Loucy (cell line): Measurements from ENCODE around the gene SLC18A3.

Experiments used
- H2AFZ ChIP-seq: fragments of 200-600 bp; sonication (generic); 2 replicates; pipeline ENCODE4 v1.6.0; 2016; ENCODE audit warnings: antibody characterized with exemption, mild to moderate bottlenecking, low read length, moderate library complexity
- H3F3A ChIP-seq: fragments of 200-600 bp; 2 replicates; pipeline ENCODE4 v1.6.0; 2016; ENCODE audit warnings: antibody characterized with exemption, low read depth, mild to moderate bottlenecking
- H3K27me3 ChIP-seq: fragments of 200-600 bp; sonication (generic); 2 replicates; pipeline ENCODE4 v1.6.1; 2014; ENCODE audit warnings: low read length, mild to moderate bottlenecking; ENCODE audit not compliant: insufficient read depth, poor library complexity, severe bottlenecking
- H3K36me3 ChIP-seq: fragments of 200-600 bp; sonication (generic); 2 replicates; pipeline ENCODE4 v1.6.1; 2016; ENCODE audit warnings: low read length; ENCODE audit not compliant: insufficient read depth
- H3K4me1 ChIP-seq: fragments of 200-600 bp; sonication (generic); 2 replicates; pipeline ENCODE4 v1.5.1; 2014; ENCODE audit warnings: low read length, mild to moderate bottlenecking; ENCODE audit not compliant: insufficient read depth, poor library complexity, severe bottlenecking
- H3K4me2 ChIP-seq: fragments of 200-600 bp; sonication (generic); 2 replicates; pipeline ENCODE4 v1.6.0; 2014; ENCODE audit warnings: antibody characterized with exemption, low read length, low read depth, mild to moderate bottlenecking; ENCODE audit not compliant: poor library complexity, severe bottlenecking
- H3K4me3 ChIP-seq: fragments of 200-600 bp; sonication (generic); 2 replicates; pipeline ENCODE4 v1.5.1; 2014; ENCODE audit warnings: low read length, mild to moderate bottlenecking, mixed read lengths; ENCODE audit not compliant: poor library complexity, severe bottlenecking
- H3K79me2 ChIP-seq: fragments of 200-600 bp; sonication (generic); 2 replicates; pipeline ENCODE4 v1.6.1; 2014; ENCODE audit warnings: low read length; ENCODE audit not compliant: insufficient read depth
- H3K9ac ChIP-seq: fragments of 200-600 bp; sonication (generic); 2 replicates; pipeline ENCODE4 v1.6.0; 2014; ENCODE audit warnings: mild to moderate bottlenecking, low read depth, low read length, moderate library complexity; ENCODE audit not compliant: poor library complexity, severe bottlenecking
- H3K9me2 ChIP-seq: fragments of 200-600 bp; sonication (generic); replicated peaks from 2 replicates; pipeline ENCODE4 v1.6.1; 2016; ENCODE audit warnings: low read depth, low read length, mixed read lengths
- H3K9me3 ChIP-seq: fragments of 200-600 bp; sonication (generic); 2 replicates; pipeline ENCODE4 v1.6.1; 2014; ENCODE audit warnings: mild to moderate bottlenecking, antibody characterized with exemption, low read length, low read depth; ENCODE audit not compliant: insufficient read depth
- H4K20me1 ChIP-seq: fragments of 200-600 bp; sonication (generic); 2 replicates; pipeline ENCODE4 v1.6.0; 2014; ENCODE audit warnings: antibody characterized with exemption, low read length, mild to moderate bottlenecking; ENCODE audit not compliant: insufficient read depth, poor library complexity, severe bottlenecking
- CTCF ChIP-seq: fragments of 200-600 bp; sonication (generic); conservative IDR thresholded peaks from 2 replicates; pipeline ENCODE4 v1.5.1; 2014; ENCODE audit warnings: mild to moderate bottlenecking, antibody characterized with exemption, low read length
- EZH2phosphoT487 ChIP-seq: fragments of 200-600 bp; IDR thresholded peaks from 2 replicates; pipeline ENCODE4 v1.6.1; 2018; ENCODE audit warnings: antibody characterized with exemption, mild to moderate bottlenecking, moderate library complexity, borderline replicate concordance

Gene SLC18A3

GRCh38 chr10:49649936-49650723 is 40.0 kb downstream of the SLC18A3 start:
- no peak overlapping the region for H3K9ac ChIP-seq
- no peaks in the 10 kb centered on the region for H3K9me3 ChIP-seq
- no peaks in the 10 kb centered on the region for H3K4me1 ChIP-seq
- no peaks in the 10 kb centered on the region for H3K36me3 ChIP-seq
- TF ChIP-seq EZH2phosphoT487 (no peak), CTCF (no peak)
- H3K79me2 ChIP-seq: no peaks in the 10 kb centered on the region
- no peaks in the 10 kb centered on the region for H3K9me2 ChIP-seq
- H3K4me3 ChIP-seq: no peak overlapping the region
- H3K4me2 ChIP-seq: no peak overlapping the region
- no peak overlapping the region for H2AFZ ChIP-seq
- no peaks in the 10 kb centered on the region for H3K27me3 ChIP-seq
- H3F3A ChIP-seq: no peaks in the 10 kb centered on the region
- H4K20me1 ChIP-seq: no peaks in the 10 kb centered on the region

- no peaks in the 10 kb centered on the region for H3K9me3 ChIP-seq
- no peaks in the 10 kb centered on the region for H3K9me2 ChIP-seq
- no peaks in the 10 kb centered on the region for H3K4me1 ChIP-seq
- no peak overlapping the region for H3K4me3 ChIP-seq
- H2AFZ ChIP-seq: no peak overlapping the region
- no peak overlapping the region for H3K4me2 ChIP-seq
- no peaks in the 10 kb centered on the region for H3K27me3 ChIP-seq
- H3K79me2 ChIP-seq: no peaks in the 10 kb centered on the region
- no peaks in the 10 kb centered on the region for H3F3A ChIP-seq
- H3K9ac ChIP-seq: no peak overlapping the region
- no peaks in the 10 kb centered on the region for H4K20me1 ChIP-seq
- no peak for TF ChIP-seq CTCF
- TF ChIP-seq EZH2phosphoT487: no peak
- no peaks in the 10 kb centered on the region for H3K36me3 ChIP-seq
Measured at GRCh38 chr10:49650724-49651034, 40.6 kb downstream of the SLC18A3 start.

GRCh38 chr10:49651039-49651835 is 41.1 kb downstream of the SLC18A3 start:
- Histone ChIP-seq H2AFZ (no peak overlapping the region), H4K20me1 (no peaks in the 10 kb centered on the region), H3K4me1 (no peaks in the 10 kb centered on the region), H3K36me3 (no peaks in the 10 kb centered on the region), H3K9ac (no peak overlapping the region), H3K4me2 (no peak overlapping the region), H3K4me3 (no peak overlapping the region), H3K9me2 (no peaks in the 10 kb centered on the region), H3K9me3 (no peaks in the 10 kb centered on the region), H3F3A (no peaks in the 10 kb centered on the region), H3K79me2 (no peaks in the 10 kb centered on the region), H3K27me3 (no peaks in the 10 kb centered on the region)
- TF ChIP-seq CTCF: no peak
- TF ChIP-seq EZH2phosphoT487: no peak
